HG03097 (cell line): Measurements from ENCODE around the gene INS.

Experiments used
- ATAC-seq: cut with Tn5 transposase; IDR thresholded peaks from one replicate; pipeline ENCODE4 v1.9.1; 2021; ENCODE audit not compliant: unreplicated experiment, low FRiP score

Gene INS

GRCh38 chr11:2122907-2123627 is 37.9 kb downstream of the INS start:
- no peak for ATAC-seq

DNA sequence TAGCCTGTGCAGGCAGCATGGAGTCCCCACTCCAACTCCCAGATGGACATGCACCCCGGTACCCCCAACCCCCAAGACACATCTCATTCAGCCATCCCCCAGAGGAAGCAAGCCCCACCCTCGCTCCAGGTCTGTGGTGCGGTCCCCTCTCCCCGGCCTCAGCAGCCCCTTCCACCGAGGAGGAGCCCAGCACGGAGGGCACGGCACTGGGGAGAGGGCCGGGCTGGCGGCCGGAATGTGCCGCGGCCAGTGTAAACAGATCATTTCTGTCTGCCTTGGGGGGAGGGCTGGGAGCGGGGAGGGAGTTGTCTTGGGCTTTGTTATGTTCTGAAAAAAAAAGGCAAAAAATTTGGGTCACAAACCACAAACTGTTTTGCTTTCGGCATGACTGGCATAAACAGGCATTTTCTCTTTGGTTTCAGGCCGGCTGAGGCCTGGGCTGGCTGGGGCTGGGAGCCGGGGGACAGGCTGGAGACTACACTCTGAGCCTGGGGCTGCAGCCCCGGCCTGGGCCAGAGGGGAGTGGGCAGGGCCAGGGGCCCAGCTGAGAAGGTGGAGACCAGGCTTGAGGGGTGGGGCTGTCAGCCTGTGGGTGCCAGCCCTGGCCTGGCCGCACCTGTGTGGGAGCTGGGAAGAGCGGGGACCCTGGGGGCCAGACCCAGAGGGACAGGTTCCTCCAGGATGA is 38.6 kb downstream of the INS start:
- no peak for ATAC-seq

- ATAC-seq: no peak
These were observed 39.5 kb downstream of the INS start for GRCh38 chr11:2121227-2122130.

GRCh38 chr11:2120359-2121100 is 40.5 kb downstream of the INS start:
- no peak for ATAC-seq

DNA sequence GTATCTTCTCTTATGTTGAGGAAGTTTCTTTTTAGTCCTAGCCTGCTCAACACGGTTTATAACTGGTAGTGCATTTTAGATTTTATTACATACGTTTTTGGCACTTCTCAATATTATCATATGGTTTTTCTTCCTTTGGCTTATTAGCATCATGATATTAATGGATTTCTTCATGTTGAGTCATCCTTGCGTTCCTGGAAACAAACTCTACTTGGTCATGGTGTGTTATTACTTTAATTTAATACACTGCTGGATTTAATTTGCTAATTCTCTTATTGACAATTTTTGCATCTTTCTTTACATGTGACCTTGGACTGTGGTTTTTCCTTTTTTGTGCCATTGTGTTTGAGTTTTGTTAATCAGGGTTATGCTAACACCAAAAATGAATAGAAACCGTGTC is 42.3 kb downstream of the INS start:
- no peak for ATAC-seq

GRCh38 chr11:2116680-2117079 is 44.3 kb downstream of the INS start:
- no peak for ATAC-seq

GRCh38 chr11:2115308-2115707 is 45.7 kb downstream of the INS start:
- no peak for ATAC-seq

- no peak for ATAC-seq
These were observed 46.4 kb downstream of the INS start for GRCh38 chr11:2114430-2115241.

- no peak for ATAC-seq
These were observed 47.2 kb downstream of the INS start for GRCh38 chr11:2113776-2114175.

GRCh38 chr11:2110521-2110920 is 50.5 kb downstream of the INS start:
- no peak for ATAC-seq
